ENCODE measurements around the gene ALLC.

DNA sequence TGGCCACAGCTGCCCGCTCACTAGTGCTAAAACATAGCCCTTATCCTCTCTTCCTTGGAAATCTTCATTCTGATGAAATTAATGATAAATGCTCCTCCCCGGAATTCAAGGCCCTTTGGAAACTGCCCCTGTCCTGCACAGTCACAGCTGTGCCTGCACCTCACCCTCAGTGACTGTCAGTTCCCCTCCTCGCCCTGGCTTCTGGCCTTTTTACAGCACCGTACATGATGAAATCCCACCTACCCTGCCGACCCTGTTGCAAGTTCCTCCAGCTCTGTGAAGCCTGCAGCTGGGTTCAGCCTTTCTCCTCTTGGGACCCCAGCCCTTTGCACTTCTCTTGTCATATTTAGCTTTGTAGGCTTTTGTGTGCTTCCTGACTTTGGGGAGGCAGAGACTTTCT, 93.8 kb downstream of the ALLC start:
- TF ChIP-seq, protein P1, sequence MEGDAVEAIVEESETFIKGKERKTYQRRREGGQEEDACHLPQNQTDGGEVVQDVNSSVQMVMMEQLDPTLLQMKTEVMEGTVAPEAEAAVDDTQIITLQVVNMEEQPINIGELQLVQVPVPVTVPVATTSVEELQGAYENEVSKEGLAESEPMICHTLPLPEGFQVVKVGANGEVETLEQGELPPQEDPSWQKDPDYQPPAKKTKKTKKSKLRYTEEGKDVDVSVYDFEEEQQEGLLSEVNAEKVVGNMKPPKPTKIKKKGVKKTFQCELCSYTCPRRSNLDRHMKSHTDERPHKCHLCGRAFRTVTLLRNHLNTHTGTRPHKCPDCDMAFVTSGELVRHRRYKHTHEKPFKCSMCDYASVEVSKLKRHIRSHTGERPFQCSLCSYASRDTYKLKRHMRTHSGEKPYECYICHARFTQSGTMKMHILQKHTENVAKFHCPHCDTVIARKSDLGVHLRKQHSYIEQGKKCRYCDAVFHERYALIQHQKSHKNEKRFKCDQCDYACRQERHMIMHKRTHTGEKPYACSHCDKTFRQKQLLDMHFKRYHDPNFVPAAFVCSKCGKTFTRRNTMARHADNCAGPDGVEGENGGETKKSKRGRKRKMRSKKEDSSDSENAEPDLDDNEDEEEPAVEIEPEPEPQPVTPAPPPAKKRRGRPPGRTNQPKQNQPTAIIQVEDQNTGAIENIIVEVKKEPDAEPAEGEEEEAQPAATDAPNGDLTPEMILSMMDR (conservative IDR thresholded peaks at IDR 0.05 in 1 of 2, IDR thresholded peaks at IDR 0.05 in 1 of 2; ENCODE audit: extremely low read depth in 1 of 2, insufficient read depth in 1 of 2, low read depth in 1 of 2, low read length in 2 of 2), result no peak
- TF ChIP-seq EZH2 (IDR thresholded peaks at IDR 0.05; ENCODE audit: borderline replicate concordance, low read length), result no peak
